Measurements from ENCODE around the gene PDX1.

Gene PDX1

DNA sequence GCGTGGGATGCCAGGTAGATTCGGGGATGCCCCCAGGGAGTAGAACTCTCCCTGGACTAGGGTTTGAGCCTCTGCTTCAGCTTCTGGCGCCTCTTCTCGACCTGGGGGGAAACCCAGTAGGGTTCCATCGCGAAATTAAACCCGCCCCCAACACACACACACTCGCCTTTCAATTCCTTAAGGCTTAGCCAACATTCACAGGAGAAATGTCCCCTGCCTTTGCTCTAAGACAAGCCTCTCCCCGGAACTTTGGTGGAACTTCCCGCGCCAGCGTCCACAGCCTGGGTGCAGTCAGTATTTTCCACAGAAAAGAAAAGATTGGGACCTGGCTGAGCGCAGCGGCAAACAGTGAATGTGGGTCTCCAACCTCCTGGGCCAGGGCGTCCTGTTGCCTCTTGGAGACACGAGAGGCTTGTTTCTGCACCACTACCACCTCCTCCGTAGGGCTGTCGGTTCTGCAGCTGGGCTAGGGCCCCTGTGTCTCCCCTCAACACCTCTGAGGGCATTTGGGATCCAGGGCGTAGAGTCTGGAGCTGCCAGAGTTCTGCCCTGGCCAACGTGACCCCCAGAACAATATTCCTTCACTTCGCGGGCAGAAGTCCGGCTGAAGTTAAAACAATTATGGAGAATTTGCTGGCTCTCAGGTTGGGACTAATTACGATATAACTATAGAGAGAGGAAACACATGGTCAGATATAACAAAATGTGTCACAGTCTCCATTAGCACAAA, 3.2 kb downstream of the PDX1 start:
- DNase-seq (ENCODE audit: low read depth in 3 of 3): no peak

DNA sequence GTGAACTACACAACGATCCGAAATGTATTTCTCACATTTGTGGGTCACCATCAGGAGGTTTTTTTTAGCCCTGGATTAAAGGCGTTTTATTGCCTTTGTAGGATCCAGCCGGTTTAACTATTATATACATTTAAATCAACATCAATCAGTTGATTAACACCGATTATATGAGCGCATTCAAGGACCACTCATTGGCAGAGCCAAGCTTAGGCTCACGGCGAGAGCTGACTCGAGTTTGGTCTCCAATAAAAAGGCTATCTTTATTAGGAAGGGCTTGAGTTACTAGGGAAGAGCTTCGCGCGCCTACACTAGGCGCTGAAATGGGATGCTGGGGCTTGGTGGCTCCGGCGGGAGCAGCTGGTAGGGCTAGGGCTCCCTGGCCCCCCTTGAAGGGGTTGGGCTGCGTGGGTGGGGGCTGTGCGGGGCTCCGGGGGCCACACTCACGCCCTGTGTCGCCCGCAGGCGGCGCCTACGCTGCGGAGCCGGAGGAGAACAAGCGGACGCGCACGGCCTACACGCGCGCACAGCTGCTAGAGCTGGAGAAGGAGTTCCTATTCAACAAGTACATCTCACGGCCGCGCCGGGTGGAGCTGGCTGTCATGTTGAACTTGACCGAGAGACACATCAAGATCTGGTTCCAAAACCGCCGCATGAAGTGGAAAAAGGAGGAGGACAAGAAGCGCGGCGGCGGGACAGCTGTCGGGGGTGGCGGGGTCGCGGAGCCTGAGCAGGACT, 4.2 kb downstream of the PDX1 start:
- no peak for DNase-seq (ENCODE audit: low read depth in 3 of 3)

DNA sequence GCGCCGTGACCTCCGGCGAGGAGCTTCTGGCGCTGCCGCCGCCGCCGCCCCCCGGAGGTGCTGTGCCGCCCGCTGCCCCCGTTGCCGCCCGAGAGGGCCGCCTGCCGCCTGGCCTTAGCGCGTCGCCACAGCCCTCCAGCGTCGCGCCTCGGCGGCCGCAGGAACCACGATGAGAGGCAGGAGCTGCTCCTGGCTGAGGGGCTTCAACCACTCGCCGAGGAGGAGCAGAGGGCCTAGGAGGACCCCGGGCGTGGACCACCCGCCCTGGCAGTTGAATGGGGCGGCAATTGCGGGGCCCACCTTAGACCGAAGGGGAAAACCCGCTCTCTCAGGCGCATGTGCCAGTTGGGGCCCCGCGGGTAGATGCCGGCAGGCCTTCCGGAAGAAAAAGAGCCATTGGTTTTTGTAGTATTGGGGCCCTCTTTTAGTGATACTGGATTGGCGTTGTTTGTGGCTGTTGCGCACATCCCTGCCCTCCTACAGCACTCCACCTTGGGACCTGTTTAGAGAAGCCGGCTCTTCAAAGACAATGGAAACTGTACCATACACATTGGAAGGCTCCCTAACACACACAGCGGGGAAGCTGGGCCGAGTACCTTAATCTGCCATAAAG, 4.8 kb downstream of the PDX1 start:
- no peak for DNase-seq (ENCODE audit: low read depth in 3 of 3)

DNA sequence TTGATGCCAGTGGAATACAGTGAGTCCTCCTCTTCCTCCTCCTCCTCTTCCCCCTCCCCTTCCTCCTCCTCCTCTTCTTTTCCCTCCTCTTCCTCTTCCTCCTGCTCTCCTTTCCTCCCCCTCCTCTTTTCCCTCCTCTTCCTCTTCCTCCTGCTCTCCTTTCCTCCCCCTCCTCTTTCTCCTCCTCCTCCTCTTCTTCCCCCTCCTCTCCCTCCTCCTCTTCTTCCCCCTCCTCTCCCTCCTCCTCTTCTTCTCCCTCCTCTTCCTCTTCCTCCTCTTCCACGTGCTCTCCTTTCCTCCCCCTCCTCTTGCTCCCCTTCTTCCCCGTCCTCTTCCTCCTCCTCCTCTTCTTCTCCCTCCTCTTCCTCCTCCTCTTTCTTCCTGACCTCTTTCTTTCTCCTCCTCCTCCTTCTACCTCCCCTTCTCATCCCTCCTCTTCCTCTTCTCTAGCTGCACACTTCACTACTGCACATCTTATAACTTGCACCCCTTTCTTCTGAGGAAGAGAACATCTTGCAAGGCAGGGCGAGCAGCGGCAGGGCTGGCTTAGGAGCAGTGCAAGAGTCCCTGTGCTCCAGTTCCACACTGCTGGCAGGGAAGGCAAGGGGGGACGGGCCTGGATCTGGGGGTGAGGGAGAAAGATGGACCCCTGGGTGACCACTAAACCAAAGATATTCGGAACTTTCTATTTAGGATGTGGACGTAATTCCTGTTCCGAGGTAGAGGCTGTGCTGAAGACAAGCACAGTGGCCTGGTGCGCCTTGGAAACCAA, 5.6 kb downstream of the PDX1 start:
- no peak for DNase-seq (ENCODE audit: low read depth in 3 of 3)

DNA sequence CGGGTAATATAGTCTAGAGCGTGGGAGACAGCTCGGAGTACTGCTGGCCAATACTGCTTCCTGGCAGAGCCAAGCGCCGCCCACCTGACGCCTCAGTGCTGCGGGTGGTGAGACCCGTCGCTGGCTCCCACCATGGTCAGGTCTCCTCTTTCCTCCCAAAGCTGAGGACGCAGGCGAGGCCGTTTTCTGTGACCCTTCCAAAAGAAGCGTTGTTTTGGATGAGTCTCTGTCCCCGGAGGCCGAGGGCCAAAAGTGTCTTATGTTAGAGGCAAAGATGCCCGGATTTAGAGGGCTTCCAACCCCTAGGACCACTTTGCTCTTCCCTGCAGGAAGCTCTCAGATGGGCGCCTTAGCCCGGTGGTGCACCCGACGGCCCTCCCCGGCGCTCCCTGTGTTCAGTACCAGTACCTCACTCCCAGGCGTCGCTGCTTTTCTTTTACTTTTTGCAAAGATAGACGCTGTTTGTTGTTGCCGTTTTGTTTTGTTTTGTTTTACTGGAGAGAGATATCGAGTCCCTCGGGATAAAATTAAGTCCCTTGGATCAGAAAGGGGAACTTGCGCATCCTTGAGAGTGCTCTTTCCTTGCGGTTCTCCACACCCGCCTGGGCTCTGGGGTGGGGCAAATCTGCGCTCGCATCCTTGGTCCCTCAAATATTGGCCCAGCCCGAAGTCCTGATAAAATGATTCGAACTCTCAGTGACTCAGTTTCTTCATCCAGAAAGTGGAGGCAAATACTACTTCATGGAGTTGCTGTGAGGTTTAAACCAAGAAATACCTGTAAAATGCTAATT, 7.0 kb downstream of the PDX1 start:
- no peak for DNase-seq (ENCODE audit: low read depth in 3 of 3)

DNA sequence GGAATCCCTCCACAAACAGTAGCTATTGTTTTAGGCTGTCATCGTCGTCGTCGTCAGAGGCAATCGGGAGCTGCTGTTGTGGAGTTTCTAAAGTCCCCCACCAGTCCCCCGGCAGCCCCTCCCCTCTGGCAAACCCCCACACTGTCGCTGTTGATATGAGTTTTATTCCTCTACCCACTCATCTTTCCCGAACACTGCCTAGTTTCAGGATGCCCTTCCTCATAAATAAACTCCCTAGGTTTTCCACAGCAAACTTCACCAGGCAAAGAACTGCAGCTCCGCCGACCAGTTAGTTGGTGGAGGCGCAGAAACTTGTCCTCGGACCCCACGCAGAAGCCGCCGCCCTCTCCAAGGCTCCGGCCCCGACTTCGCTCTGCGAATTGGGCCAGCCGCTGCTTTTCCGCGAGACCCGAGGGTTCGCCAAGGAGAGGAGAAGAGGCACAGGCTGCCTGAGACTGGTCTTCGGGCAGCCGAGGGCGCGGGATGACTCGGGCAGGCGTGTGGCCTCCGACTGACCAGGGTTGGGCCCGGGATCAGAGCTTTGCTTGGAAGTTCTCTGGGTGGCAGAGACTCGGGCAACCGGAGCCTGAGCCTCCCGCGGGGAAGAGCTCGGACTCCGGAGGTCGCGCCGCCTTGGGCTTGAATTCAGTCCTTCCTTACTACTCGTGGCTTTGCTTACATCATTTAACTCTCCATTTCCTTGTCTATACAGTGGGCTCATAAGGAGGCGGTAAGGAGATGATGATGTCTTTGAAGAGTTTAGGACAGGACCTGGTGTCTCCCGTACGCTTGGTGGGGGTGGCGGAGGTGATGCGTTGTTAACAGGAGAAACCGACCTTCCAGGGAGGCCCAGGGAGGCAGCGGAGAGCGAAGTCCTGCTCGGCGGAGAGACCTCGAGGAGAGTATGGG, 7.9 kb downstream of the PDX1 start:
- no peak for DNase-seq (ENCODE audit: low read depth in 3 of 3)

DNA sequence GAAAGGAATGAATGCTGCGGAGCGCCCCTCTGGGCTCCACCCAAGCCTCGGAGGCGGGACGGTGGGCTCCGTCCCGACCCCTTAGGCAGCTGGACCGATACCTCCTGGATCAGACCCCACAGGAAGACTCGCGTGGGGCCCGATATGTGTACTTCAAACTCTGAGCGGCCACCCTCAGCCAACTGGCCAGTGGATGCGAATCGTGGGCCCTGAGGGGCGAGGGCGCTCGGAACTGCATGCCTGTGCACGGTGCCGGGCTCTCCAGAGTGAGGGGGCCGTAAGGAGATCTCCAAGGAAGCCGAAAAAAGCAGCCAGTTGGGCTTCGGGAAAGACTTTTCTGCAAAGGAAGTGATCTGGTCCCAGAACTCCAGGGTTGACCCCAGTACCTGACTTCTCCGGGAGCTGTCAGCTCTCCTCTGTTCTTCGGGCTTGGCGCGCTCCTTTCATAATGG, 8.6 kb downstream of the PDX1 start:
- no peak for DNase-seq (ENCODE audit: low read depth in 3 of 3)

DNA sequence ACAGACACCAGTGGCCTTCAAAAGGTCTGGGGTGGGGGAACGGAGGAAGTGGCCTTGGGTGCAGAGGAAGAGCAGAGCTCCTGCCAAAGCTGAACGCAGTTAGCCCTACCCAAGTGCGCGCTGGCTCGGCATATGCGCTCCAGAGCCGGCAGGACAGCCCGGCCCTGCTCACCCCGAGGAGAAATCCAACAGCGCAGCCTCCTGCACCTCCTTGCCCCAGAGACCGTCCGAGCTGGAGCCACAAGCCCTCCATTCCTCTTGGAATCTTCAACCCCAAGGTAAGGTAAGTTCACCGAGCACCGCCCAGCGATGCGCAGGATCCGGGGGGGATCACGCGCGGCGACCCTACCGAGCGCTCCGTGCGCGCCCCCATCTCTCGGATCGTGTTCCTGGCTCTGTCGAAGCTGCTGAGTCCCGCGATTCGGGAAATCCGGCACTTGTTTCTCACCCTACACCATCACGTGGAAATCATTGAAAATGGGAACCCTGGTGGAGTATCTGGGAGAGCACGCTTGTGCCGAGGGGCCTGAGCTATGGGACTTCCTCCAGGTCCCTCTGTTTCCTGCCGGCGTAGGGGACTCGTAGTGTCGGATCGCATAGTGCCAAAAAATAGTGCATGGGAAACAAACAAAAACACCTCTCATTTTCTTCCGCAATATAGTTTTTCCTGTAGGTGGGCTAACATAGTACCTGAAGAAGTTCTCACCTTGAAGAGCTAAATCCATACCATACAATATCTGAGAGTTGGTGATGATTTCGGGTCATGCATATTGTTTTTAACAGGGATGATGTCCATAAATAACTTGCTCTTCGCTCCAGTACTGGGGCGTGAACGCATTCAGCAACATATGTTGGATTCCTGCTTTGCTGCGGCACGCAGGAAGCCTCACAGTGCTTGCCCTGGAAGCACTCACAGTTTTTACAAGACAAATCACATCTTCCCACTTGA, 9.3 kb downstream of the PDX1 start:
- DNase-seq (ENCODE audit: low read depth in 3 of 3): no peak

DNA sequence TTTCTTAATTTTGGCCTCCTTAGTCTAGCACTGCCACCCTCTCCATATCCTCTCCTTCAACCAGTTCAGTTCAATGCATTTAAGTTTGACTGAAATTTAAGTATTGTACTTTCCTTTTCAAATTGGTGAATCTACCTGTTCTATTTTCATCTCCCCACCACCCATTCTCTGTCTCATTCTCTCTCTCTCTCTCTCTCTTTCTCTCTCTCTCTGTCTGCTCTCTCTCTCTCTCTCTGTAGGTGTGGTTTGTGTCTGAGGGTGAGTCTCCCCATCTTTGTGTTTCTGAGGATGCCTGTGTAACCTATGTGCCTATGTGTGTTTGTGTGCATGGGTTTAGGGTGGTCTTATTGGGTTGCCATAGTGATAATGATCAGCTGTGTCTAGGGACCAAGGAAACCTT, 10.1 kb downstream of the PDX1 start:
- DNase-seq (ENCODE audit: low read depth in 3 of 3): no peak

DNA sequence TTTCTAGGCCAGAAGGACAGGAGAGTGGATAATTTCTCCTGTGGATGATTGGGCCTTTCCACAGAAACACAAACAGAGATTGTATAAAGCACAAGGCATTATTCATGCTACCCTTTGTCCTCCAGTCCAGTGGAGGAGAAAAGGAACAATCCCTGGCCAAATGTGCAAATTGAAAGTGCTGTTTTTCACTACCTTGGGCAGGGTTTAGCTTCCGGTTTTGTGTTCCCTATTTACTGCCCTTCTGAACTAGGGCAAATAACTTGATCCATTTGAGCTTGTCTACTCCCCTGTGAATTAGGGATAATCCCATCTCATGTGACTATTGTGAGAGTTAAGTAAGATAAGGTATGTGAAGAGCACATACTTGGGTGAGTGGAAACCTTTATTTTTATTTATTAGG, 13.3 kb downstream of the PDX1 start:
- DNase-seq (ENCODE audit: low read depth in 3 of 3): no peak

DNA sequence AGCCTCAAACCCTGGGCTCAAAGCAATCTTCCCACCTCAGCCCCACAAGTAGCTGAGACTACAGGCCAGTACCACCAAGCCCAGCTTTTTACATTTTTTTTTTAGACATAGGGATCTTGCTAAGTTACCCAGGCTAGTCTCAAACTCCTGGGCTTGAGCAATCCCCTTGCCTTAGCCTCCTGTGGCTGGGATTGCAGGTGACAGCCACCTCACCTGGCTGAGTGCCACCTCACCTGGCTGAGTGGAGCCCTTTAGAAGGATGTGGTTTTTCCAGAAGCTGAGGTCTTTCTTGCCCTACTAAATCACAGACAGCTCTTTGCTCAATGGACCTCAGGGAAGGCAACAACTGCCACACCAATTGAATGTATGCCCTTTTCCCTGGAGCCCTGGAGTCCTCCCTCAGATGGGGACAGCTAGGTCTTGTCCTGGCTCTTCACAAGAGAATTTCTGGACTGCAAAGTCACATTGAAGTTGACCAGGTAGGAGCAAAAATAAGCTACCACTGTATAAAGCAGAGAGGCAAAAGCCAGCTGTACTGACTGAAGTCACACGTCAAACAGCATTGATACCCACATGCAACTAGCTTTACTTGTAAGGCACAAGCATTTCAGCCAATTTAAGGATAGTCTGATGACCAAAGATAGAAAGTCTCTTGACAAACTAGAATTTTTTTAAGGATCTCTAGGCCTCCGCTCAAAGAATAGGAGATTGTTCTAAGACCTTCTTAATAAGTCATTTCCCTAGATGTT, 14.0 kb downstream of the PDX1 start:
- no peak for DNase-seq (ENCODE audit: low read depth in 3 of 3)

DNA sequence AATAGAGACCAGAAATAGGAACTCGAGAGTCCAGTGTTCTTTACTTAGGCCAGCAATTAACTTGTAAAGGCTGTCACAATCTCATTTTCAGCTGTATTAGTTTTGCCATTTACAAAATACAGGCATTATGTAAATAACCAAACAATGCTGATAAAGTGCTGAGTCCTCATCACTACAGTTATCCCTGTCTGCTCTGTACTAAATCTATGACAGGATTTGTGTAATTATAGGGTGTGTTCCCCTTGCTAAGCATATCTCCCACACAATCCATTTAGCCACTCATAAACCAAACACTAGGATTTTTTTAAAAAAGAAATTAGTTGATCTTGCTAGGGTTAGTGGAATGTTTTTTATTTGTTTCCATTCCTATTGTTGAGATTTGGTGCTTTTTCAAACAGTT, 23.2 kb downstream of the PDX1 start:
- no peak for DNase-seq (ENCODE audit: low read depth in 3 of 3)

DNA sequence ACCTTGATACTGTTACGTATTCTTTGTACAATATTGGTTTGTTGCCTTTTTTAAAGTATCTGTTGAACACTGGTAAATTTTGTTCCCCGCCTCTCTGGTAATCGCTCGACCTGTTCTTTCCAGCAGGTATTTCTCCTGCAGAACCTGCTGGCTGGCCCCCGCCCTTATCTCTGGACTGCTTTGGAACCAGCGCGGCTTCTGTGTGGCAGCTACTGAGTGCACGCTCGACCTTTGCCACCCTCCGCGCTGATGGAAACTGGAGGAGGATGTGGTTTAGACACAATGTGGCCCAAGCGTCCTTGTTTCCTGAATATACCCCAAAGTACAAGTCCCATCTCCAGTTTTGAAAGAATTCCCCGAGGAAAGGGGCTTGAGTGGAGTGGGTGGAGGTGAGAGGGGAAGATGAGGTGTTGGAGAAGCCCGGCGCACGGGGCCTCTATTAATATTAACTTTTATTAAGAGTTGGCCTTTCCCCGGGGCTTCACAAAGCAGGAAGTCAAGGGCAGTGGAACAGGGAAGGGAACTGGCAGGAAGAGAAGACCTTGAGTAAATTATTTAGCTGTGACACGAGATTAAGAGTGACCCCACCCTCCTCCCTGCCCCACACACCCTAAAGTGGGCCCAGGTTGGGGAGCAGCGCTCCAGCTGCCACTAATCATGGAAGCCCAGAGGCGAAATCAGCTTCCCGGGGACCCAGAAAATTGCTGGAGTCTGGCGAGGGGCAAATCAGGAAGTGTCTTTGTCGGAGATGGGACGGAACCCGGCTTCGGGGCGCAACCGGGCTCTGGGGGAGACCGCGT, 33.3 kb downstream of the PDX1 start:
- DNase-seq (ENCODE audit: low read depth in 3 of 3): no peak

DNA sequence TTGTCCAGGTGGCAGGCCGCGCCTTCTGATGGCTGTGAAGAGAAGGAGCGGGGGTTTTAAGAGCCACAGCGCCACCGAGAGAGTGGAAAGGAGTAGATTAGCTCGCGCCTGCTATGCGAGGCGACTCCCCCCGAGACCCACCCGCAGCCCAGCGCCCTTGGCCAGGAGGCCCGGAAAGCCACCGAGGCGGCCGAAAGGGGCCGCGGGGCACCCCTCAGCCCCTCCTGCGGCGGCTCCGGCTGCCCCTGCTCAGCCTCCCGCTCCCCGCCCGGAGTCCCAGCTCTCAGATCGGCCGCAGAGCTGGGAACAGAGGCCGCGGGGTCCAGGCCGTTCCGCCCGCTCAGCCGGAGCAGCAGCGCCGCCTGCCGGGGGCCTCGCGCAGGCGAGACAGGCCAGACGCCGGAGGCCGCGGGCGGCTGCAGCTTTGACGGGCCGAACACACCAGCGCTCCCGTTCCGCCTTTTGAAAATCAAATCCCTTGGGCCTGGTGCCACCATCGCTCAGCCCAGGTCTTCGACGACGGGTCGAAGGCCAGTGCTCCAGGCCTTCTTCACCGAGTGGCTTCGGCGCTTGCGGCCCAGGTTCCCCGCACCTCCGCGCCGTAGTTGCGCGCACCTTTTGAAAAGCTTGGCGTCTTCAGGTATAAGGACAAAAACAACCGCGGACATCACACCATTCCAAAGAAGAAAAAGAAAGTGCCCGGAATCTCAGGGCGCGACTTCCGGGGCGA, 34.0 kb downstream of the PDX1 start:
- peak; percentile 32 to 56 (median 51) for DNase-seq (ENCODE audit: low read depth in 3 of 3)

DNA sequence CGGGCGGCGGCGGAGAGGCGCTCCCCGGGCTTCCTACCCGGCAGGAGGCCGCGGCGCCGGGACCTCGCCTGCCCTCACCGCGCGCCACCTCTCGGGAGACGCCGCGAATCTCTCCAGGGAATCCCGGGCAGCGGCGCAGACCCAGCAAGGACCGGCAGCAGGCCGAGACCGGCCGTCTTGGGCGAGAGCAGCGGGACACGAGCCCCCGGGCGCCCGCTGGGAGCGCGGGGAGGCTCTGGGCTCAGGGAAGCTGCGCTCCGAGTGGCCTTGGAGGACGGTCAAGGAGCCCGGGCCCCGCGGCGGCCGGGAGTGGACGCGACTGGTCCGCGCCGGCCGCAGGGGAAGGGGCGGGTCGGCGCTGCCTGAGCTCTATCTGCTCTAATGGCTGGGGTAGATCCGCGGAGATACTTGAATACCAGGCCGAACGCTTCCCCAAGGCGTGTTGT, 34.6 kb downstream of the PDX1 start:
- DNase-seq (ENCODE audit: low read depth in 3 of 3): no peak

DNA sequence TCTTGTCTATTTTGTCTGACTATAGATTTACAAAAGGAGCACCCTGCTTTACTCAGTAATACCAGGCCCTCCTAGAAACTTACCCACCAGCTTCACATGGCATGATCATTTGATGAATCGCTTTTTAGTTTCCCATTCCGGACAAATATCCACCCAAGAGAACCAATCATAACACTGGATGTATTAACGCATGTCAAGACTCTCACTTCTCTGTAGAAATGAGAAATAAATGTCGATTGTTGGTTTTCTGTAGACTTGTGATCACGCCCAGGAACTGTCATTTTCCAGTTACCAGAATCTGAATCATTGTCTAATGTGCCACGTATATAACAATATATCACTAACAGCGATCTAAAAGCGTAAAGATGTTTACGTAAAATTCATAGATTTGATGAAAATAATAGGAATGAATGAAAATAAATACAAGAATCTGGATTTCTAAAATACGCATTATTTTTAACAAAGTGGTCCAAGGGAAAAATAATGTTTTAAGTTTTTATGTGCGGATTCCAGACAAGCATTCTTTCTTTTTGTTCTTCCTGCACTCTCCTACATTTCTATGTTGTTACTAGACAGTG, 35.3 kb downstream of the PDX1 start:
- no peak for DNase-seq (ENCODE audit: low read depth in 3 of 3)
